GM21447 (cell line): ENCODE results near the gene EOLA2.
A peak's percentile ranks its signal among the peaks of the same experiment; 100 is the strongest.
"Not testable (repeated sequence)": the region's sequence is repeated elsewhere in the genome, so short reads cannot be mapped to it uniquely, and the experiment has no call there.

ENCODE experiments used
- ATAC-seq: cut with Tn5 transposase; IDR thresholded peaks from one replicate; pipeline ENCODE4 v1.9.1; 2021; ENCODE audit not compliant: unreplicated experiment

Gene EOLA2

DNA sequence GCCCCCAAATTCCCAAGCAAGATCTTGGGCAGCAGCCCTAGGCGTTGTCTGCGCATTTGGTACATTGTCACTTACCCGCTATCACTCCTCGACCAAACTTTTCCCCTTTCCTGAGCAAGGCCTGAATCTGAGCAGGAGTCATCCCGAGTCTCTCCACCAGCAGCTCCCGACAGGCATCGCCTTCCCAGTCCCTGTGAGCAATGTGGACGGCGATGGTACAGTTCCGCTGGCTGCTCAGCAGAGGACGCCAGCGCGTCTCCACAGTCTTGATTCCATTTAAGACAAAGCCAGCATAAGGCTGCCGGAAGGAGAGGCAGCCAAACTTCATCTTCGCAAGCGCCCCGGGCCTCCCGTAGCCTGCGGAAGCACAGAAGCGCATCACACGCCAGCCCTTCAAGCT is 4.7 kb downstream of the EOLA2 start:
- not testable (repeated sequence) for ATAC-seq

DNA sequence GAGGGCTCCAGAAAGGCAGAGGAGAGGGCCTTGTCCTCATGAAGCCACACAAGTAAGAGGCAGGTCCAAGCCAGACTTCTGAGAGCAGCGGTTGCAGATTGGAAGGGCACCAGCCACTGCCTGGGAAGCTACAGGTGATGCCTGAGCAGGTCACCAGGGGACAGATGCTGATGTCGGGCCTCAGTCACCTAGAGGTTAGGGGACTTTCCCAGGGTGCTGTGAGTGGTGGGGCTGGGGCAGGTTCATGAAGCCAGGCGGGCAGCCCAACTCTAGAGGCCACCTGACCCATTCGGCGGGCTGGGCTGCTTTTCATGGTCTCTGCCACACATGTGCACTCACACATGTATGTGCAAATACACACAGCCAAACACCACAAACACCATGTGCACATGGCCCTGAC is 5.3 kb downstream of the EOLA2 start:
- not testable (repeated sequence) for ATAC-seq

DNA sequence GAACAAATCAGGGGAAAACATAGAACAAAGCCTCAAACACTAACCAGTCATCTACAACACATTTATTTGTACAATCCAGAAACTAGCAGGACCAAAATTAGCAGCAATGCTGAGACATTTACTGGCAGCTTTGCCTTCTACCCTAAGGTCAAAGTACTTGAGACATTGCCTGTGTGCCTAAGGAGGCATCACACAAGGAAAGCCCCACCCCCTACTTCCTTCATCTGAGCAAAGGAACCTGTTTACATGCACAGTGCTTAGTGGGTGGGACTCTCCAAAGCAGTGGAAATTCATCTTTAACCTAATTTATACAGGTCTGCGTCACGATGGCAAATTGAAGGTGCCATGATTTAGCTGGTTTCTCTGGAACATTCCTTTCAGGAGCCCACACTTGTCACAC is 6.1 kb downstream of the EOLA2 start:
- not testable (repeated sequence) for ATAC-seq

DNA sequence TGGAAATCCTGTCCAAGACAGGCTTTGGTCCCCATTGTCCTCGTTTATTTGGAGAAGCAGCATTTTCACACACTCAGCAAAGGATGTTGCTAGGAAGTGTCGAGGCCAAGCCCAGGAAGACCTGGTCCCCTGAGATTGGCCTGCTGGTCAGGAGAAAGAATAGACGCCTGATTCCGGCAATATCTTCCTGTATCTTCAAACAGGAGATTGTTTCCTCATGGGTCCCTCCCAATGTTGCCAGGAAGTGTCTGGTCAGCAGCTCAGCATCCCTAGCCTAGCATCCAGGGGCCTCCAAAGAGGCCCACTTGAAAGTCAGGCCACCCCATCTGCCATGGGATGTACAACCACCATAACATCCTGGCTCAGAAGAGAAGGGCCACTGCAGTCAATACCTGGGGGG is 6.9 kb downstream of the EOLA2 start:
- ATAC-seq = not testable (repeated sequence)

DNA sequence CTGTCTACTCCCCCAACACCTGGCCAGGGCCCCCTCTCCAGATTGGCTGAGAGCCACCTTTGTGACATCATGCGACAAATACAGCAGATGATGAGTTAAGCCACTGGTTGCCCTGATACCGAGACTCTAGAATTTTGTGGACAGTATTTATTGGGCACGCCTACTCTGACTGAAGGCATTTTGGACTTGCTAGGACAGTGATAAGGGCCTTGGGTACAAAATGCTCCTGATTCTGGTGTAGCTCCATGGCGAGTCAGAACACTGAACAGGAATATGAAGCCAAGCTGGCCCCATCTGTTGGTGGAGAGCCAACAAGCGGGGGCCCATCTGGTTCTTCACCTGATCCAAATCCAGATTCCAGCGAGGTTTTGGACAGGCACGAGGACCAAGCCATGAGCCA is 8.9 kb downstream of the EOLA2 start, which contains the start of gene HSFX4:
TSS of gene HSFX4 (plus strand) at position 174 of the 400 bp plus-strand sequence. CDS start at position 246, 72 bp downstream.
- not testable (repeated sequence) for ATAC-seq

DNA sequence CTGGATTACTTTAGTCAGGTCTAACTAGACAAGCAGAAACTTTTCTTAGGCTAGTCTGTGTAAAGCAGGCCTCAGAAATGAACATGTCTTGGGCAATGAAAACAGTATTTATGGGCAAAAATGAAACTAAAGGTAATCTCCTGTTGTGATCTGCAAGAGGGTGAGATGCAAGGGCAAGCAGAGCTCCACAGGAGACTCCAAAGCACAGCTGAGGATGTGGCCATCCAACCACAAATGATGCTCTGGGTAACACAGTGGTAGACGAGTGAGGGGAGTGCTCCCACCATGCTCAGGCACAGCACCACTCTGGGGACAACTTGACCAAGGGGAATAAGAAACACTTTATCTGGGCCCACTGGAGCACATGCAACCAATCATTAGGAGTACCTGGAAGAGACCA is 9.7 kb downstream of the EOLA2 start:
- ATAC-seq = not testable (repeated sequence)

DNA sequence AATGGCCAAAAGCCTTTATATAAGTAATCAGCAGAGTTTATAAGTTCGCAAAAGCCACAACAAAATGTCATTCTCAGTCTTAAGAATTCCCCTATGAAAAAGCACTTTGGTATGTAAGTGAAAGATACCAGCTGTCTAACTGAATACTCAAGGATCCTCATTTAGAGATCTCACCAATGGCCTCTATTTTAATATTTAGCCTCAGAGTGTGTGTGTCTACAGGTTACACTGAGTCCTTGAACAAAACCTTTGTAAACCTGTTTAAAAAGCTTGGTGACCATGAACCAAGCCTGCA is 10.4 kb downstream of the EOLA2 start:
- ATAC-seq = not testable (repeated sequence)

DNA sequence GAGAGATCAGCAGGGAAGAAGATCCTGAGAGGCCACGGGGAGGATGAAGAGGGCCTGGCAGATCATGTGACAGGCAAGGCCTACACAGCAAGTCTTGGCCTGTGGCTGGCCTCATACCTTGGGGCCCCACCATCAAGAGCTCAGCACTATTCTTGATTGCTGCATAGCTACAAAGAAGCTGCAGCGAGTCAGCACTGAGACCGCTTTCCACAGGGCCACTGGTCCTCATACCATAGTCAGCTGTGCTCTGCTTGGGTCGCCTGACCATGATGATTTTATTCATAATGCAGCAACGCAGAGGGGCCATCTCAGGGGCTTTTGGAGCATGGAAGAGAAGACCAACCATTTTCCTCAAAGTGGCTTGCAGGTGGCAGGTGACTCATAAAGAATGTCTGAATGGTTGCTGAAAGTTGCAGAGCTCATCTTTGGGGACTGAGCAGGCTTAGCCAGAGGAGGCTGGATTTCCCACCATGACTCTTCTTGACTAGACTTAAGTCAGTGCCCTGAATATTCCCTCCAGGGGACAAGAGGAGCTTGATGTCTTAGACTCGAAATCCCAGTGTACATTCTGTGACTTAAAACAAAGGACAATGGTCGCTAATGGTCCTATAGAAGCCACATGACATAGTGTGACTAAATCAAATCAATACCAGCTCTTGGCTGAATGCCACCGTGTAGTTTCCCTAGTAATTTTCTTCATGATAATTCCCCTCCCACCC is 10.9 kb downstream of the EOLA2 start:
- not testable (repeated sequence) for ATAC-seq

DNA sequence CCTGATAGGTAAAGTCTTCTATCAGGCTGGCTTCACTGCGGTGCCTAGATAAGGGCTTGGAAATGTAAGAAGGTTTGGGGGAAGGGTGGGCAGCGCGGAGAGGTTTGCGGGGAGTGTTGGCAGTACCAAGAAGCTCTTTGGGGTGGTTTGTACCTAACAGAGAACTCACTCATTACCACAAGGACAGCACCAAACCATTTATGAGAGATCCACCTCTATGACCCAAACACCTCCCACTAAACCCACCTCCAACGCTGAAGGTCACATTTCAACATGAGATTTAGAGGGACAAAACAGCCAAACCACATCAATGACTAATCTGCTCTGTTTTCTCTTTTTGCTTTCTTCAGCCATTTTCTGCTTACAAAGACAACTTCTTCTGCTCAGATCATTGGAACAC is 13.9 kb downstream of the EOLA2 start:
- not testable (repeated sequence) for ATAC-seq

DNA sequence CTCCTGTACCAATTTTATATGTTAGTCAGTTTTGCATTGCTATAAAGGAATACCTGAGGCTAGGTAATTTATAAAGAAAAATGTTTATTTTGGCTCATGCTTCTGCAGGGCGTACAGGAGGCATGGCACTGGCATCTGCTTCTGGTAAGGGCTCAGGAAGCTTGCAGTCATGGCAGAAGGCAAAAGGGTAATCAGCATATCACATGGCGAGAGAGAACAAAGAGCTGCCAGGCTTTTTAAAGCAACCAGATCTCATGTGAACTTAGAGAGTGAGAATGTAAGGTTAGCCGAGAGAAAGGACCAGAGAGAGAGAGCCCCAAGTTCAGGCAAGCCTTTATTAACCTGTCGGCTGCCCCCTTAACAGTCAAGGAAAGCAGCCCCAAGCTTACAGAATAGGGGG is 14.5 kb downstream of the EOLA2 start:
- not testable (repeated sequence) for ATAC-seq

DNA sequence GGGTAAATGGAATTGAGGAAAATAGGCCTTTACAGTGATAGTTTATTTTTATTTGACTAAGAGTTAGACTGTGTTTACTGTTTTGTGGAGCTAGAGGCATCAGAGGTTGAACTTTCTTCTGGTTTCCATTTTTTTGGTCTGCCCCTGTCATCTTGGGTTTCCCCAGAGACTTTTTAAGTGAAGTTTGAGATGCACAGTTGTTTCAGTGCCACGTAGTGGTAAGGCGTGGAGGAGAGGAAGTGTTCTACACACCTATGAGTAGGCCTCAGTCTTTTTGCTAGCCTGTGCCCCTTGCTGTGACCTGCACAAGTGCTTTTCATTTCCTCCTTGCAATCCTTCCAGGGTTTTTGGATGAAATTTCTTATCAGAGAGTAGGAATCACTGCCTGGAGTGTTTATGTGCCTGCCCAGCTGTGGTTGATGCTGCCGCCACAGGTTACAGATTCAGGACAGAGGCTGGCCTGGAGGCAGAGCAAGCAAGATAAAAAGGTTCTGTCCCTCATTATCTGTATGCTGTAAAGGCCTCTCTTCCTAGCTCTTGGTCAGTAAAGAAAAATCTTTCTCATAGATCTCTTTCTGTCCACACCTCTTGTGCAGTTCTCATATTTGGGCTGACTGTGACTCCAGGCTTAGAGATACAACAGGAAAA is 21.4 kb downstream of the EOLA2 start:
- ATAC-seq = no peak

DNA sequence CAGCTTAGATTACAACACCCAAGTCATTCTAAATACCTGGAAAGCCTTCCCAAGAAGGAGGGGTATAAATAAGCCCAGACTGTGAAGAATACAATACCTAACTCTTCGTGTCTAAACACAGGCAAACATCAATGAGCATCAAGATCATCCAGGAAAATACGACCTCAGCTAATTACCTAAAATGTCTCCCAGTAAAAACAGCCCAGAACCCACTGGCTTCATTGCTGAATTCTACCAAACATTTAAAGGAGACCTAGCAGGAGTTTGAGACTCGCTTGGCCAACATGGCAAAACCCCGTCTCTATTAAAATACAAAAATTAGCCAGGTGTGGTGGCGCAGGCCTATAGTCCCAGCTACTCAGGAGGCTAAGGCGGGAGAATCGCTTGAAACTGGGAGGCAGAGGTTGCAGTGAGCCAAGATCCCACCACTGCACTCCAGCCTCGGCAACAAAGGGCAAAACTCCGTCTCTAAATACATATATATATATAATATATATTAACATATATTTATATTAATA is 28.1 kb downstream of the EOLA2 start:
- no peak for ATAC-seq

DNA sequence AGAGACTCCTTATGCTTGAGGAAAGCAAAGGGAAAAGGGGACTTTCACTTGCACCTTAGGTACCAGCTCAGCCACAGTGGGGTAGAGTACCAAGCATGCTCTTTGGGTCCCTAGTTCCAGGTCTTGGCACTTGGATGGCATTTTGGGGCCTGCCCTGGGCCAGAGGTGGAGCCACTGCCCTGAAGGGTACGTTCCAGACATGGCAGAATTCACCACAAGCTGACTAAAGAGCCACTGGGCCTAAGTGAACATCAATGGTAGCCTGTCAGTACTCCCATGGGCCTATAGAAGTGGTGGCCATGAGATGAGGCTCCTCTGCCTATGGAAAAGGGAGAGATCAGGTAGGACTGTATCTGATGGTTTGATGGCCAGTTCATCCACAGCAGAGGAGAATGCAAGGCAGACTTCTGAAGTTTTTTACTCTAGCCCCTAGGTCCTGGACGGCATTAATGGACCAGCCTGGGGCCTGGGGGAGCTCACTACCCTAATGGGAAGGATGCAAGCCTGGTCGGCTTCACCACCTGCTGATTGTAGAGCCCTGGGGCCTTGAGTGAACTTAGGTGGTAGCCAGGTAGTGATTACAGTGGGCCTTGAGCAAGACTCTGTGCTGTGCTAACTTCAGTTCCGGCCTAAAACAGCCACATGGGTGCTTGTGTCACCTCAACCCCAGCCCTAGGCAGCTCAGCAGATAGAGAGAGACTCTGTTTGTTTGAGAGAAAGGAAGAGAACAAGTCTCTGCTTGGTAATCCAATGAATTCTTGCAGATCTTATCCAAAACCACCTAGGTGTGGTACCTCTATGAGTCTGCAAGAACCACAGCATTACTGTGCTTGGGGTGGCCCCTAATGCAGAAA is 28.7 kb downstream of the EOLA2 start:
- ATAC-seq = no peak

DNA sequence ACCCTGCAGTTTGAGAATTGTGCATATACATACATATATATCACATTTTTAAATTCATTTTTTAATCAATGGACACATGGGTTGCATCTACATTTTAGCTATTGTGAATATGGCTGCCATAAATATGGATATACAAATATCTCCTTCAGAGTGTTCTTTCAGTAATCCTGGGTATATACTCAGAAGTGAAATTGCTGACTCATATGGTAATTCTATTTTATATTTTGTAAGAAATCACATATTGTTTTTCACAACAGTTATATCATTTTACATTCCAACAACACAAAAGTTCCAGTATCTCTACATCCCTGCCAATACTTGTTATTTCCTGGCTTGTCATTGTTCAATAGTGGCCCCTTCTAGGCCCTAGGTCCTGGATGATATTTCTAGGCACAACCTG is 29.6 kb downstream of the EOLA2 start:
- no peak for ATAC-seq

DNA sequence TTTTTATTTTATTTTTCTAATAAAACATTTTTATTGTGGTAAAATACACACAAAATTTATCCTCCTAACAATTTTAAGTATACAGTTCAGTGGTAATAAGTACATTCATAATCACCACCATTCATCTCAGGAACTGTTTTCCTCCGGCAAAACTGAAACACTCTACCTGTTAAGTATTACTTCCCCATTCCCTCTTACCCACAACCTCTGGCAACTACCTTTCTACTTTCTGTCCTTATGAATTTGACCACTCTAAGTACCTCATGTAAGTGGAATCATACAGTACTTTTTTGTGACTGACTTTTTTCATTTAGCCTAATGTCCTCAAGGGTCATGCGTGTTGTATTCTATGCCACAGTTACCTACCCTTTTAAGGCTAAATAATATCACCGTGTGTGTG is 30.0 kb downstream of the EOLA2 start:
- peak; percentile 65 for ATAC-seq

DNA sequence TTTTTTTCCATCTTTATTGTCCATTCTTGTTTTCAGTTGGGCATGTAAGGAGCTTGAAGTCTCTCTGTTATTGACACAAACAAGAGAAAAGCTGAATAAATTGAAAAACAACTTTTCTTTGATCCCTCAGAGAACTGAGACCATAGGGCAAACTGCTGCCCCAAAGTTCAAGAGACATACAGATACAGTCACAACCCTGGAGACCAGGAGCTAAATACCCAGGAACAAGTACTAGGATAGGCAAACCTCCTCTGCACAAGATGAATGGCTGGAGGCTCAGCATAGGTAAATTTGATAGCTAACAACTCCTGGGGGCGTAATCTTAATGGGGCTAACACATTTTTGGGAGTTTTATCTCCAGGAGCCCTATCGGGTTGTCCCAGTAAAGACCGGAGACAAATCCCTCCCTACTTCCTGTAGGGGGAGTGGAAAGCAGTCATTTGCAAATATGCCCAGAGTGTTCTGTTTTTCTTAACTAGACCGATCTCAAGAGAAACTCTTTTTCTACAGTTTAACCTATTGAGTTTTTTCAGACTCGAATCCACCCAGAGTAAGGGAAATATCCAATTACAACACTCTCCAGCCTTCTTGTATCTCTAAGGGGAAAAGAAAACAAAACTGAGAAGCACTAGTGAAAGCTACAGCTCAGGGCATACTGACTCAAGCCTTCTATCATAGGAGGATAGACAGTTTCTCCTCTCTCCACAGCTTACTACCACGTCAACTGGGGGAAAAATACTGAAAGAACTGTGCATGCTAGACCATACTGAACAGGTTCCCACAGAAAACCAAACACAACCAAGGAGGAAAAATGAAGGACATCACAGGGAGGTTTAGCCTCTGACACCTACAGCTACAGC is 34.2 kb downstream of the EOLA2 start:
- ATAC-seq = peak; percentile 82

DNA sequence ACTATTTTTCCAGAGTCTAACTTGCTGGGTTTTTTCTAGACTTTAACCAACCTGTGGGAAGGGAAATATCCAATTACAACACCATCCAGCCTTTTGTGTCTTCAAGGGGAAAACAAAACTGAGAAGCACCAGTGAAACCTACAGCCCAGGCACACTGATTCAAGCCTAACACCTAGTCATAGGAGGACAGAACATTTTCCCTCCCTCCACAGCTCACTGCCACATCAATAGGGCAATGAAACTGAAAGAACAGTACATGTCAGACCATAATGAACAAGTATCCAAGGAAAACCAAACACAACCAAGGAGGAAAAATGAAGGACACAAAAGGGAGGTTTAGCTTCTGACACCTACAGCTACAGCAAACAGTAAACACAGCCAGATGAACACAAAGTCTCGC is 39.7 kb downstream of the EOLA2 start:
- ATAC-seq = no peak

DNA sequence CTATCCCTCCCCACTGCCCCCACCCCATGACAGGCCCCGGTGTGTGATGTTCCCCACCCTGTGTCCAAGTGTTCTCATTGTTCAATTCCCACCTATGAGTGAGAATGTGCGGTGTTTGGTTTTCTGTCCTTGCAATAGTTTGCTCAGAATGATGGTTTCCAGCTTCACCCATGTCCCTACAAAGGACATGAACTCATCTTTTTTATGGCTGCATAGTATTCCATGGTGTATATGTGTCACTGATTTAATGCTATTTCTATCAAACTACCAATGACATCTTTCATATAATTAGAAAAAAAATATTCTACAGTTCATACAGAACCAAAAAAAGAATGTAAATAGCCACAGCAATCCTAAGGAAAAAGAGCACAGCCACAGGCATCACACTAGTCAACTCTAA is 47.5 kb downstream of the EOLA2 start:
- ATAC-seq = not testable (repeated sequence)
